GM12878 (cell line): ENCODE data around the gene C5. TPM values are rescaled to one million over a fixed set of nuclear protein-coding genes. Genes with fewer than 3 reads are reported as not detected.
A peak's percentile ranks its signal among the peaks of the same experiment; 100 is the strongest.

Experiments
- BCL11A ChIP-seq: IDR thresholded peaks from 2 replicates; pipeline ENCODE4 v1.6.1; 2011; ENCODE audit warnings: low read depth, low read length
- DPF2 ChIP-seq: fragments of 450-650 bp; IDR thresholded peaks from 2 replicates; pipeline ENCODE4 v1.6.1; 2017; ENCODE audit warnings: mild to moderate bottlenecking
- E2F4 ChIP-seq: IDR thresholded peaks from 2 replicates; pipeline ENCODE4 v1.6.1; 2012; ENCODE audit warnings: low read depth, low read length, improper control_type of control experiment
- E2F8 ChIP-seq: fragments of 450-650 bp; IDR thresholded peaks from 2 replicates; pipeline ENCODE4 v1.6.1; 2018; ENCODE audit warnings: mild to moderate bottlenecking, low read depth, moderate library complexity; ENCODE audit not compliant: partially characterized antibody
- HCFC1 ChIP-seq: fragments of 150-350 bp; IDR thresholded peaks from 2 replicates; pipeline ENCODE4 v1.6.1; 2014; ENCODE audit warnings: low read length
- IRF4 ChIP-seq: IDR thresholded peaks from 2 replicates; pipeline ENCODE4 v1.6.1; 2011; ENCODE audit warnings: low read depth, low read length
- JUND ChIP-seq: IDR thresholded peaks from 2 replicates; pipeline ENCODE4 v1.6.1; 2012; ENCODE audit warnings: low read depth, mild to moderate bottlenecking, low read length, improper control_type of control experiment, moderate library complexity
- KDM1A ChIP-seq: fragments of 200-600 bp; sonication (generic); IDR thresholded peaks from 2 replicates; pipeline ENCODE4 v1.6.1; 2016; ENCODE audit warnings: borderline replicate concordance
- NFXL1 ChIP-seq: fragments of 450-650 bp; IDR thresholded peaks from 2 replicates; pipeline ENCODE4 v1.6.1; 2017; ENCODE audit warnings: antibody characterized with exemption, mild to moderate bottlenecking, borderline replicate concordance
- PKNOX1 ChIP-seq: fragments of 450-650 bp; IDR thresholded peaks from 2 replicates; pipeline ENCODE4 v1.6.1; 2016; ENCODE audit warnings: mild to moderate bottlenecking
- POLR2A ChIP-seq: IDR thresholded peaks from 2 replicates; pipeline ENCODE4 v1.6.1; 2011; ENCODE audit warnings: low read depth, mild to moderate bottlenecking, low read length
- PRDM15 ChIP-seq: fragments of 450-650 bp; formaldehyde crosslinking; IDR thresholded peaks from 2 replicates; pipeline ENCODE4 v1.4.0; 2020; ENCODE audit warnings: mild to moderate bottlenecking, moderate library complexity
- RB1 ChIP-seq: fragments of 450-650 bp; formaldehyde crosslinking; IDR thresholded peaks from 2 replicates; pipeline ENCODE4 v1.6.1; 2017; ENCODE audit warnings: mild to moderate bottlenecking, borderline replicate concordance
- RCOR1 ChIP-seq: conservative IDR thresholded peaks from 2 replicates; pipeline ENCODE4 v1.6.1; 2012; ENCODE audit warnings: low read depth, low read length, improper control_type of control experiment
- RELA ChIP-seq: fragments of 450-650 bp; IDR thresholded peaks from 2 replicates; pipeline ENCODE4 v1.8.0; 2014; ENCODE audit warnings: borderline replicate concordance; ENCODE audit not compliant: partially characterized antibody
- RFX5 ChIP-seq: IDR thresholded peaks from 2 replicates; pipeline ENCODE4 v1.6.1; 2011; ENCODE audit warnings: low read depth, low read length, improper control_type of control experiment
- RUNX3 ChIP-seq: IDR thresholded peaks from 2 replicates; pipeline ENCODE4 v1.6.1; 2012; ENCODE audit warnings: low read length, inconsistent platforms
- TAF1 ChIP-seq: IDR thresholded peaks from 2 replicates; pipeline ENCODE4 v1.6.1; 2011; ENCODE audit warnings: mild to moderate bottlenecking, low read depth, low read length, borderline replicate concordance
- TBL1XR1 ChIP-seq: IDR thresholded peaks from 2 replicates; pipeline ENCODE4 v1.6.1; 2012; ENCODE audit warnings: low read depth, low read length, improper control_type of control experiment
- USF1 ChIP-seq: IDR thresholded peaks from 2 replicates; pipeline ENCODE4 v1.6.1; 2011; ENCODE audit warnings: borderline replicate concordance, low read depth, mild to moderate bottlenecking, moderate library complexity, mixed read lengths, low read length; ENCODE audit not compliant: insufficient read depth; ENCODE audit errors: extremely low read length
- ZNF622 ChIP-seq: fragments of 450-650 bp; IDR thresholded peaks from 2 replicates; pipeline ENCODE4 v1.6.1; 2017; ENCODE audit warnings: mild to moderate bottlenecking, inconsistent platforms
- ZSCAN29 ChIP-seq: fragments of 450-650 bp; IDR thresholded peaks from 2 replicates; pipeline ENCODE4 v1.6.1; 2017; ENCODE audit warnings: mild to moderate bottlenecking, moderate library complexity
- polyA plus RNA-seq, 11 experiments: library from polyadenylated mRNA; depleted of rRNA in 4 of 11; unstranded in 6 of 11; stranded (reverse) in 5 of 11; fragments of >200 nt; fragmentation: Nextera tagmentation in 4 of 11; fragmentation: Illumina TruSeq in 1 of 11; extraction: Ambion mirVana in 4 of 11; extraction: Trizol in 1 of 11; gene quantifications; 1 replicate in 1 of 11; 2 replicates in 10 of 11; pipeline versions ENCODE4 v1.2.1 to v1.2.3, GENCODE V29; 2011 to 2016; ENCODE audit warnings: inconsistent platforms in 2 of 11, missing spikeins in 2 of 11, low read depth in 1 of 11
- total RNA-seq, 4 experiments: library from RNA; depleted of rRNA in 3 of 4; stranded (reverse); fragments of >200 nt in 3 of 4; fragmentation: Illumina TruSeq in 1 of 4; extraction: Trizol in 1 of 4; gene quantifications; 2 replicates each; pipeline versions ENCODE4 v1.2.1 to v1.2.3, GENCODE V29; 2013 to 2021

The C5 gene
- total and polyA plus RNA-seq, 10 of the 15 experiments (the other 5 are each of a cell fraction or from before 2014, with no cell fraction given), result 0.39 to 2.2 (median 1.2) TPM

- TF ChIP-seq PRDM15 (CRISPR knock-in tag) (no peak), TAF1 (peak; percentile 52; the same call in 1 of the 2 replicates), RELA (no peak), DPF2 (peak; percentile 66), USF1 (no peak), BCL11A (no peak), RFX5 (no peak), IRF4 (no peak), HCFC1 (peak; percentile 24; the same call in 1 of the 2 replicates), ZNF622 (no peak), RB1 (peak; percentile 100; the same call in 1 of the 2 replicates), E2F4 (peak; percentile 64; the same call in 1 of the 2 replicates), NFXL1 (no peak), POLR2A (peak; percentile 93), PKNOX1 (no peak), TBL1XR1 (no peak), E2F8 (peak; percentile 77), RCOR1 (0 out of 2 replicates have a peak, but pooled peaks have one; percentile 51), JUND (no peak), ZSCAN29 (no peak), RUNX3 (no peak), KDM1A (no peak)
These were observed 24.5 kb upstream of the C5 start, which contains the start of gene CNTRL (continued) for GRCh38 chr9:121074370-121075250.
